ENCODE measurements around the gene DLGAP4. TPM values are rescaled to one million over a fixed set of nuclear protein-coding genes. Genes with fewer than 3 reads are reported as not detected.

Gene DLGAP4
- total RNA-seq, 1 donor from 2014 or later, result 172 TPM

DNA sequence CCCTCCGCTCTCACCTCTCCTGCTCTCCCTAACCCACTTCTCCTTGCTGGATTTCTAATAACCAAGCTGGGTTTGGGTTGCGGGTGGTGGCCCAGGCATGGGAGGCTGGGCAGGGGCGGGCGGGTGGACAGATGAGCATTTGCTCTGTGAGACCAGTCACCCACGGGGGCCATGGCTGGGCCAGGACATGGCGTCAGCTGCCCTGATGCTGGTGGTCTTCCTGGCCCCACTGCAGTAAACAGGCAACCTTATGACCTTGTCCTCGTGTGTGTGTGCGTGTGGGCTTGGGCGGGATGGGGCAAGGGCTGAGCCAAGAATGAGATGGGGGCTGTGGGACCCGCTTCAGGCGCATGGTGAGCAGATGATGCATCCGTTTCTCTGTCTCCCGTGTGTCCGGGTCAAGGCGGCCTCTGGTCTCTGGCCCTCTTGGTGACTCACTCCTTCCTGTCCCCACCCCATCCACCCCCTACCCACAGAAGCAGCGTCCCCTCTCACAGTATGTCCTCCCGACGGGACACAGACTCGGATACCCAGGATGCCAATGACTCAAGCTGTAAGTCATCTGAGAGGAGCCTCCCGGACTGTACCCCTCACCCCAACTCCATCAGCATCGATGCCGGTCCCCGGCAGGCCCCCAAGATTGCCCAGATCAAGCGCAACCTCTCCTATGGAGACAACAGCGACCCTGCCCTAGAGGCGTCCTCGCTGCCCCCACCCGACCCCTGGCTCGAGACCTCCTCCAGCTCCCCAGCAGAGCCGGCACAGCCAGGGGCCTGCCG lies 193.8 kb downstream of the DLGAP4 start:
- peaks cover 3% of the 10 kb centered on the region for H3K27me3 Mint-ChIP-seq (ENCODE audit: unreplicated experiment)
- TF ChIP-seq, protein P1, sequence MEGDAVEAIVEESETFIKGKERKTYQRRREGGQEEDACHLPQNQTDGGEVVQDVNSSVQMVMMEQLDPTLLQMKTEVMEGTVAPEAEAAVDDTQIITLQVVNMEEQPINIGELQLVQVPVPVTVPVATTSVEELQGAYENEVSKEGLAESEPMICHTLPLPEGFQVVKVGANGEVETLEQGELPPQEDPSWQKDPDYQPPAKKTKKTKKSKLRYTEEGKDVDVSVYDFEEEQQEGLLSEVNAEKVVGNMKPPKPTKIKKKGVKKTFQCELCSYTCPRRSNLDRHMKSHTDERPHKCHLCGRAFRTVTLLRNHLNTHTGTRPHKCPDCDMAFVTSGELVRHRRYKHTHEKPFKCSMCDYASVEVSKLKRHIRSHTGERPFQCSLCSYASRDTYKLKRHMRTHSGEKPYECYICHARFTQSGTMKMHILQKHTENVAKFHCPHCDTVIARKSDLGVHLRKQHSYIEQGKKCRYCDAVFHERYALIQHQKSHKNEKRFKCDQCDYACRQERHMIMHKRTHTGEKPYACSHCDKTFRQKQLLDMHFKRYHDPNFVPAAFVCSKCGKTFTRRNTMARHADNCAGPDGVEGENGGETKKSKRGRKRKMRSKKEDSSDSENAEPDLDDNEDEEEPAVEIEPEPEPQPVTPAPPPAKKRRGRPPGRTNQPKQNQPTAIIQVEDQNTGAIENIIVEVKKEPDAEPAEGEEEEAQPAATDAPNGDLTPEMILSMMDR (IDR thresholded peaks at IDR 0.05; ENCODE audit: unreplicated experiment), result no peak
- no peak overlapping the region for H3K4me3 Mint-ChIP-seq (ENCODE audit: unreplicated experiment)
- no peaks in the 10 kb centered on the region for H3K9me3 Mint-ChIP-seq (ENCODE audit: unreplicated experiment)
- no peak for DNase-seq (ENCODE audit: low spot score)
- H3K4me1 Mint-ChIP-seq (ENCODE audit: unreplicated experiment), result no peaks in the 10 kb centered on the region
- H3K36me3 Mint-ChIP-seq (ENCODE audit: low read depth, unreplicated experiment), result peaks cover 43% of the 10 kb centered on the region
- no peak overlapping the region for H3K27ac Mint-ChIP-seq (ENCODE audit: unreplicated experiment)

GRCh38 chr20:36501367-36502006 lies 195.3 kb downstream of the DLGAP4 start:
- peaks cover 3% of the 10 kb centered on the region for H3K27me3 Mint-ChIP-seq (ENCODE audit: unreplicated experiment)
- H3K36me3 Mint-ChIP-seq (ENCODE audit: low read depth, unreplicated experiment), result peaks cover 35% of the 10 kb centered on the region
- no peak overlapping the region for H3K27ac Mint-ChIP-seq (ENCODE audit: unreplicated experiment)
- TF ChIP-seq, protein P1 (IDR thresholded peaks at IDR 0.05; ENCODE audit: unreplicated experiment), result no peak
- no peaks in the 10 kb centered on the region for H3K9me3 Mint-ChIP-seq (ENCODE audit: unreplicated experiment)
- DNase-seq (ENCODE audit: low spot score), result no peak
- no peaks in the 10 kb centered on the region for H3K4me1 Mint-ChIP-seq (ENCODE audit: unreplicated experiment)
- no peak overlapping the region for H3K4me3 Mint-ChIP-seq (ENCODE audit: unreplicated experiment)

DNA sequence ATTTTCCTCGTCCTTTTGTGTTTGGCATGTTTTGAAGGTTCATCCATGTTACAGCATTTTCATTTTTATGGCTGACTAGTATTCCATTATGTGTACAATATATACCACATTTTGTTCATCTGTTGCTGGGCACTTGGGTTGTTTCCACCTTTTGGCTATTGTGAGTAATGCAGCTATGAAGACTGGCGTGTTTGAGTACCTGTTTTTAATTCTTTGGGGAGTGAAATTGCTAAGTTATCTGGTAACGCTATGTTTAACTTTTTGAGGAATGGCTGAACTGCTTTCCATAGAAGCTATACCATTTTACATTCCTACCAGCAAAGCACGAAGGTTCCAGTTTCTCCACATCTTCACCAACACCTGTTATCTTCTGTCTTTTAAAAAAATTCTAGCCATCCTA lies 198.2 kb downstream of the DLGAP4 start:
- TF ChIP-seq, protein P1 (IDR thresholded peaks at IDR 0.05; ENCODE audit: unreplicated experiment), result no peak
- no peak overlapping the region for H3K4me3 Mint-ChIP-seq (ENCODE audit: unreplicated experiment)
- no peak overlapping the region for H3K27ac Mint-ChIP-seq (ENCODE audit: unreplicated experiment)
- H3K36me3 Mint-ChIP-seq (ENCODE audit: low read depth, unreplicated experiment), result peaks cover 37% of the 10 kb centered on the region
- no peaks in the 10 kb centered on the region for H3K4me1 Mint-ChIP-seq (ENCODE audit: unreplicated experiment)
- DNase-seq (ENCODE audit: low spot score), result no peak
- H3K9me3 Mint-ChIP-seq (ENCODE audit: unreplicated experiment), result no peaks in the 10 kb centered on the region
- peaks cover 1% of the 10 kb centered on the region for H3K27me3 Mint-ChIP-seq (ENCODE audit: unreplicated experiment)

GRCh38 chr20:36506253-36506652 lies 200.1 kb downstream of the DLGAP4 start:
- TF ChIP-seq, protein P1 (IDR thresholded peaks at IDR 0.05; ENCODE audit: unreplicated experiment), result no peak
- Mint-ChIP-seq H3K36me3 (ENCODE audit: low read depth, unreplicated experiment) (peaks cover 27% of the 10 kb centered on the region), H3K9me3 (ENCODE audit: unreplicated experiment) (no peaks in the 10 kb centered on the region), H3K4me1 (ENCODE audit: unreplicated experiment) (no peaks in the 10 kb centered on the region), H3K27ac (ENCODE audit: unreplicated experiment) (no peak overlapping the region), H3K4me3 (ENCODE audit: unreplicated experiment) (no peak overlapping the region), H3K27me3 (ENCODE audit: unreplicated experiment) (no peaks in the 10 kb centered on the region)
- no peak for DNase-seq (ENCODE audit: low spot score)

- Mint-ChIP-seq H3K27me3 (ENCODE audit: unreplicated experiment) (no peaks in the 10 kb centered on the region), H3K36me3 (ENCODE audit: low read depth, unreplicated experiment) (peaks cover 30% of the 10 kb centered on the region), H3K4me3 (ENCODE audit: unreplicated experiment) (no peak overlapping the region), H3K27ac (ENCODE audit: unreplicated experiment) (no peak overlapping the region), H3K4me1 (ENCODE audit: unreplicated experiment) (no peaks in the 10 kb centered on the region), H3K9me3 (ENCODE audit: unreplicated experiment) (no peaks in the 10 kb centered on the region)
- TF ChIP-seq, protein P1 (IDR thresholded peaks at IDR 0.05; ENCODE audit: unreplicated experiment), result no peak
- no peak for DNase-seq (ENCODE audit: low spot score)
Measured at GRCh38 chr20:36507746-36508145, 201.6 kb downstream of the DLGAP4 start.

Measured in endothelial cell (in vitro differentiated cells).